SIG-M5 treated with dmso at 0.1 percent for 504 hours (cell line): ENCODE results near the gene NTSR1.

Experiments
- DNase-seq: peaks from one replicate; lab custom pipeline; 2025; ENCODE audit not compliant: unreplicated experiment; lab: John Stamatoyannopoulos, UW

Gene NTSR1

DNA sequence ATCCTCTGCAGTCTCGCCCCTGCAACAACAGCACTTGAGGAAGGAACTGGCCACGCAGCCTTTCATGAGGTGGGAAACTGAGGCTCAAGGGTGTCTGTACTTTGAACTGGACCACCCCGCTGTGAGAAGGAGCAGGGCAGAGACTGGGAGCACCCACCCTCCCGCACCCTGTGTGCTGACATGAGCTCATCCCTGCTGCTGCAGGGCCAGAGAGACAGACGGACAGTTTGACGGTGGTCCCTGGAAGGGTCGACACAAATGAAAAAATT lies 70.7 kb downstream of the NTSR1 start:
- DNase-seq = no peak

GRCh38 chr20:62780204-62780603 lies 71.6 kb downstream of the NTSR1 start:
- no peak for DNase-seq

GRCh38 chr20:62780696-62781095 lies 72.1 kb downstream of the NTSR1 start:
- no peak for DNase-seq

- no peak for DNase-seq
These were observed 73.7 kb downstream of the NTSR1 start for GRCh38 chr20:62782149-62782892.

DNA sequence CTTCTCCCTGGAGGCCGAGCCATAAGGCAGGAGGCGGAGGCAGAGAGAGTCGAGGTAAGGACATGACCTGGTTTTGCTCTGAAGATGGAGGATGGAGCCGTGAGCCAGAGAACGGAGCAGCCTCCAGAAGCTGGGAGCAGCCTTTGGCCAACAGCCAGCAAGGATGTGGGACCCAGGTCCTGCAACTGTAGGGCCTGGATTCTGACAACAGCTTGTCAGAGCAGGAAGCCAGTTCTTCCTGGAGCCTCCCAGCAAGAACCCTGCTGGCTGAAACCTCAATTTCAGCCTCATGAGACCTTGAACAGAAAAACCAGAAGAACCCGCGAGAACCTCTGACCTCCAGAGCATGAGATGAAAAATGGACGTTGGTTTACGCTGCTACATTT lies 74.2 kb downstream of the NTSR1 start:
- no peak for DNase-seq

DNA sequence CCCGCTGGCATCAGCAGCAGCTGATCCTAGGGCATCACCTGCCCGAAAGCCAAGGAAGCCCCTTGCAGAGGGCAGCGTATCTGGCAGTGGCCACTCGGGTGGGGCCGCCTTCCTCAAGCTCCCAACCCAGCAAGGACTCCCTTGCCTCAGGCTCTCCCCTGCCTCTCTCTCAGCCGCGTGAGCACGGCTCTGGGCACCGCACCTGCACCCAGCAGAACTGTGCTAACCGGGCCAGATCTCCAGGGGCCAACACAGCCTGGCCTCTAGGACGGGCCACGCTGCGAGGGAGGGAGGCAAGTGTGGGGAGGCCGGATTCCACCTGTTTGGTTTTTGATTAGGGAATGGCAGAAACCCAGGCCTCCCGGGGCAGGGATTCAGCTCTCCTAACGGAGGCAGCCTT lies 75.9 kb downstream of the NTSR1 start:
- DNase-seq = no peak

DNA sequence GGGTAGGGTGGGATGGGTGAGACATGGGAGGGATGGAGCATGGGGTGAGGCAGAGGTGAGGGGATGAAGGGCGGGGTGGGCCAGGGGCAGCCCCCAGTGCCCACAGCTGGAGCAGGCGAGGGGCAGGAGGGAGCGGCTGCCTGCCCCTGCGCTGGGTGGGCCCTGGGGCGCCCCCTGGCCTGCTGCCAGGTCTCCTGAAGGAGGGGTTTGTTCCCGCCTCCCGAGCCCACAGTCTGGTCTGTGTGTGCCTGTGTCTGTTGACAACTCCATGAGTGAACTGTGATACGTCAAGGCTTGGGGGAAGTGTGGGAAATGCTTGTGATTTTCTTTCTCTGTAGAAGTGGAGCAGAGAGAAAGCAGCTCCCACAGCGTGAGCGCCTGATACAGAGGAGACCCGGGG lies 76.8 kb downstream of the NTSR1 start:
- DNase-seq = no peak

DNA sequence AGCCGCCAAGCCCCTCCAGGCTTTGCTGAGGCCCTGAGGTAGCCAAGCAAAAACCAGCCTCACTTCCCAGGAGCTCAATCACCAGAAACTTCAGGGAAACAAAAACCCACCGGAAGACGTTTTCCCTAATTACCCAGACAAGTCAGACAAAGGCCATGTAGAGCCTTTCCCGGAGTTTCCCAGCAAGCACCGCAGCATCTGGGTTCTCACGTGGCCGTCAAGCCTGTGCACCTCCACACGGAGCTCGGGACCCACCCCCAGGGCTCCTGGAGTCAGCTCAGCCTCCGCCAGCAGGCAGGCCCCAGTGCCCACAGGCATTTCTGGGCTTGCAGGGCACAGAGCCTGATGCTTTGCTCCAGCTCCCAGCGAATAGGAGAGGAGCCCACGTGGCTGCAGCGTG lies 77.5 kb downstream of the NTSR1 start:
- DNase-seq = no peak

- no peak for DNase-seq
These were observed 78.7 kb downstream of the NTSR1 start for GRCh38 chr20:62787321-62787720.

DNA sequence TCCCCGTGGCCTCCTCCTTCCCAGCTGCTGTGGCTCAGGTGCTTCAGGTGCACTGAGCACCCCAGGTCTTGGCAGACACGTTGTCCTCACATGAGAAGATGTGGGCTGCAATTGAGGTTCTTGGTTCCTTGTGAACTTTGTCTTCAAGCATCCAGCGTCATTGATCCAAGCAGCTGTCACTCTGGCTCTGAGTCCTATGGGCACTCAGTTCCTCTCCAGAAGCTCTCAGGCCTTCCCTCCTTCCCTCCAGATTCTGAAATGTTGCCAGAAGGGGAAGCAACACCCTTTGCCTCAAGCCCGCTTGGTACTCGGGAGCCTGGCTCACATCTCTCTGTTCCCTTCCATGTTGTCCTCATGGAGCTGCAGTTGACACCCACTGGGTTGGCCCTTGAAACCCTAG lies 79.2 kb downstream of the NTSR1 start:
- no peak for DNase-seq

DNA sequence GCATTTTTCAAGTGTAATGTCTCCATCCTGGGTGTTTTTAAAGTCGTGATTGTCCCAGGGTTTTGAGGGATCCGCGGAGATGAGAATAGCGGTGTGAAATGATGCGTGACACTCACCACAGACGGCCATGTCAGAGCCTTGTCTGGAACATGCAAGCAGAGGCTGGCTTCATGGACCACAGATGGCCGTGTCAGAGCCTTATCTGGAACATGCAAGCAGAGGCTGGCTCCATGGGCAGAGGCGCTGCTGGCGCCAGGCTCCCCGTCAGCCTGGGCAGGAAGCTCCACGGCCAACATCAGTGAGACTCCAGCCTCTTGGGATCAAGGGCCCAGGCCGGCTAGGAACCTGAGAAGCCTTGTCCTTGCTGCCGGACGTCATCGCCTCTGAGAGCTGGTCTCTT lies 80.0 kb downstream of the NTSR1 start:
- no peak for DNase-seq

DNA sequence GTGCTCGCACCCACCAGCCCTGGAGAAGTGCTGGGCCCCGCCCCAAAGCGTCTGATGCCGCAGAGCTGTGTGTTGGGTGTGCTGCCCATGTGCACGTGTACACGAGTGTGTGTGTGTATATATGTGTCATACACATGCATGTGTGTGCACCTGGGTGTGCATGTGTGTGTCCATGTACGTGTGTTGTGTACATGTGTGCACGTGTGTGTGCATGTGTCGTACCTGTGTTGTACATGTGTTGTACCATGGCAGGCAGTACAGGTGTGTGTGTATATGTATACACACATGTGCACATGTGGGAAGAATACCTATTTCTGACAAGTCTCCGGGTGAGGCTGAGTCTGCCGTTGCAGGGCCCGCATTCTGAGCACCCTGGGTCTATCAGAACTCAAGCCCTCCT lies 81.4 kb downstream of the NTSR1 start:
- DNase-seq = no peak

DNA sequence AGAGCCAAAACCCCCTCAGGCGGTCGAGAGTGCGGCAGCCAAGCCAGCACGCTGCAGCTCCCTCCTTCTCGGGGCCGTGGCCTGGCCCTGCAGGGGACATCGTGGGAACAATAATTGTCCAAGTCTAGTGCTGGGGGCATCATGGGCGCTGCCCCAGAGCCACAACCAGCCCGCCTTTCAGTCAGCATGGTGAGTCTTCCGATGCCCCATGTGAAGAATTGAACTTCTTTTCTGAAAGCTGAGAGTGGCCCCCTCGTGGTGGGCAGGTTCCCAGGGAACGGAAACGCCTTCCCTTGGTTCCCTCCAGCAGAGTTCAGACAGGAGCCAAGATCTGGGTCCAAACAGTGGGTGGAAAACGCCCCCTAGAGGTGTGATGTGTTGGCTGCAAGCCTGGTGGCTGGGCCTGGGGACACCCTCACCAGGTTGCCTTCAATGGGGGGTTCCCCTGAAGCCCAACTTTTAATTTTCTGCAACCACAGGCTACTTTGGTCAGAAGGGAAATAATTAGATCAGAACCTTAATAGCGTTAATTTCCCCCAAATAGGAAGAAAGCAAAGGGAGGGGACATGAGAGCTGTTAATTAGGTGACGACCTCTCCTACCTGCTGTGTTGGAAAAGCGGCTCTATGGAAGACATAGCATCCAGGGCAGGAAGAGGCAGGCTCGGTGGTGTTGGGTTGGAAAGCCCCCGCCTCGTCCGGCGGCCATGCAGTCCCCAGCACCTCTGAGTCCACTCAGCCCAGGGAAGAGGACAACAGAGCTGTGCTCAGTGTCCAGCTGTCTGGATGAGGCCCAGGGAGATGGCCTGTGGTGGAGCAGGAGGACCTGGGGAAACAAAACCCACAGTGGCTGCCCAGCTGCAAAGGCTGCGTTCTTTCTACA lies 82.9 kb downstream of the NTSR1 start:
- peak; percentile 96 for DNase-seq

GRCh38 chr20:62792182-62792939 lies 83.7 kb downstream of the NTSR1 start:
- no peak for DNase-seq

- DNase-seq = no peak
These were observed 84.5 kb downstream of the NTSR1 start for GRCh38 chr20:62792940-62793756.

DNA sequence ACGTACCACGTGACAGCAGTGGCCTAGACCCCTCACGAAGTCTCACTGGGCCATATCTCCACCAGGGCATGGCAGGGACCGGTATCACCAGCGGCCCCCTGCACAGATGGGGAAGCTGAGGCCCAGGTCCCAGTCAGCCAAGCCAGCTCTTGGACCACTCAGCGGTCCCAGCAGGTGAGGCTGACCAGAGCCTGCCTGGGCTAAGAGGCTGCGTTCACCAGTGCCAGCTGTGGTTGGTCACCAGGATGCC lies 85.0 kb downstream of the NTSR1 start:
- no peak for DNase-seq

DNA sequence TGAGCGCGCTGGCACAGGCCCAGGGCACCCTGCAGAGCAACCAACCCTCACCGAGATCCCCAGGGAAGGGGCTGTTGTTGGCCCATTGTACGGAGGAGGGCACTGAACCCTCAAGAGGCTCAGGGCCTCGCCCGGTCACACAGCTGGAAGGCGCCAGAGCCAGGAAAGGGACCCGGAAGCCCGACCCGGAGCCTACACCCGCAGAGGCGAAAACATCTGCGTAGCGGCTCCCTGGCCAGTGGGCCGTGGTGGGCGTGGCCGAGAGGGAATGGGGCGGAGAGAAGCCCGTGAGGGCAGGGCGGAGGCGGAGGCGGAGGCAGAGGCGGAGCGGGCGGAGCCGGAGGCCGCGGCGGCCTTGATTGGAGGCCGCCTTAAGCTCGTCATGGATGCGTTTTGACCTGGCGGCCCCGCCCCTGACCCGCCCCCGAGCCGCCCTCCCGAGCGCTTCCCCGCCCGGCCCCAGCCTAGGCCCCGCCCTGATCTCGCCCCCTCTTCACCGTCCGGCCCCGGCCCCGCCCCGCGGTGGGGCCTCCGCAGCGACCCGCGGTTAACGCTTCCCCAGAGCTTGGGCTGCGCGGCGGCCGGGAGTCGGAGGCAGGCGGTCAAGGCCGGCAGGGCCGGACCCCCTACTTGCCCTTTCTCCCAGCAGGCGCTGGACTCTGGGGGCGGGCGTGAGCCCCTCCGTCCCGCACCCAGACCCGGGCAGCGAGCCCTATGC lies 85.5 kb downstream of the NTSR1 start:
- peak; percentile 95 for DNase-seq

- DNase-seq = peak; percentile 52
These were observed 86.6 kb downstream of the NTSR1 start for GRCh38 chr20:62795023-62795761.

GRCh38 chr20:62796699-62797491 lies 88.3 kb downstream of the NTSR1 start:
- no peak for DNase-seq
